ENCODE measurements around the gene LIPE. TPM values are rescaled to one million over a fixed set of nuclear protein-coding genes. Genes with fewer than 3 reads are reported as not detected.

The LIPE gene
- polyA plus RNA-seq, 1 donor (not counting 4 experiments of a cell fraction or from before 2014, with no cell fraction given), result 6.1 TPM

- DNase-seq (ENCODE audit: low read depth, low spot score) (no peak), FAIRE-seq (no peak)
- Histone ChIP-seq H3K9me1 (ENCODE audit: control insufficient read depth, extremely low read depth, insufficient read depth, low read length) (no peaks in the 10 kb centered on the region), H4K20me1 (ENCODE audit: control insufficient read depth, extremely low read depth, insufficient read depth, low read length) (peaks cover 3% of the 10 kb centered on the region), H3K27me3 (ENCODE audit: control insufficient read depth, extremely low read depth, insufficient read depth, low read length) (no peaks in the 10 kb centered on the region), H3K9ac (ENCODE audit: control insufficient read depth, extremely low read depth, insufficient read depth, low read length) (no peak overlapping the region), H3K27ac (ENCODE audit: control insufficient read depth, insufficient read depth, low read length) (no peak overlapping the region), H3K9me3 (ENCODE audit: control insufficient read depth, low read depth, low read length) (no peaks in the 10 kb centered on the region), H2AFZ (ENCODE audit: control insufficient read depth, low read length) (no peak overlapping the region), H3K4me1 (ENCODE audit: control insufficient read depth, extremely low read depth, insufficient read depth, low read length) (peaks cover 2% of the 10 kb centered on the region), H3K4me3 (ENCODE audit: control insufficient read depth in 2 of 3, extremely low read depth in 1 of 3, insufficient read depth in 2 of 3, low read depth in 1 of 3, low read length in 3 of 3) (no peak overlapping the region), H3K4me2 (ENCODE audit: control insufficient read depth, extremely low read depth, insufficient read depth, low read depth, low read length) (no peak overlapping the region), H3K36me3 (ENCODE audit: control insufficient read depth in 2 of 2, extremely low read depth in 1 of 2, insufficient read depth in 2 of 2, low read length in 2 of 2) (peaks cover 15 to 19% of the 10 kb centered on the region in 2 experiments), H3K79me2 (ENCODE audit: control insufficient read depth, insufficient read depth, low read length) (no peaks in the 10 kb centered on the region)
- dilution Hi-C loops (cut with MboI; ENCODE audit: extremely low pct_ligation_motif_present, low sequenced_read_pairs), result no loop called here
- TF ChIP-seq, protein P1, sequence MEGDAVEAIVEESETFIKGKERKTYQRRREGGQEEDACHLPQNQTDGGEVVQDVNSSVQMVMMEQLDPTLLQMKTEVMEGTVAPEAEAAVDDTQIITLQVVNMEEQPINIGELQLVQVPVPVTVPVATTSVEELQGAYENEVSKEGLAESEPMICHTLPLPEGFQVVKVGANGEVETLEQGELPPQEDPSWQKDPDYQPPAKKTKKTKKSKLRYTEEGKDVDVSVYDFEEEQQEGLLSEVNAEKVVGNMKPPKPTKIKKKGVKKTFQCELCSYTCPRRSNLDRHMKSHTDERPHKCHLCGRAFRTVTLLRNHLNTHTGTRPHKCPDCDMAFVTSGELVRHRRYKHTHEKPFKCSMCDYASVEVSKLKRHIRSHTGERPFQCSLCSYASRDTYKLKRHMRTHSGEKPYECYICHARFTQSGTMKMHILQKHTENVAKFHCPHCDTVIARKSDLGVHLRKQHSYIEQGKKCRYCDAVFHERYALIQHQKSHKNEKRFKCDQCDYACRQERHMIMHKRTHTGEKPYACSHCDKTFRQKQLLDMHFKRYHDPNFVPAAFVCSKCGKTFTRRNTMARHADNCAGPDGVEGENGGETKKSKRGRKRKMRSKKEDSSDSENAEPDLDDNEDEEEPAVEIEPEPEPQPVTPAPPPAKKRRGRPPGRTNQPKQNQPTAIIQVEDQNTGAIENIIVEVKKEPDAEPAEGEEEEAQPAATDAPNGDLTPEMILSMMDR (optimal IDR thresholded peaks at IDR 0.05 in 1 of 3, IDR thresholded peaks at IDR 0.05 in 1 of 3, conservative IDR thresholded peaks at IDR 0.05 in 1 of 3; ENCODE audit: extremely low read depth in 1 of 3, insufficient read depth in 2 of 3, low read length in 3 of 3), result no peak
- no peak for TF ChIP-seq EZH2 (IDR thresholded peaks at IDR 0.05; ENCODE audit: low read length)
These were observed 16.8 kb downstream of the LIPE start for GRCh38 chr19:42410371-42410770.

DNA sequence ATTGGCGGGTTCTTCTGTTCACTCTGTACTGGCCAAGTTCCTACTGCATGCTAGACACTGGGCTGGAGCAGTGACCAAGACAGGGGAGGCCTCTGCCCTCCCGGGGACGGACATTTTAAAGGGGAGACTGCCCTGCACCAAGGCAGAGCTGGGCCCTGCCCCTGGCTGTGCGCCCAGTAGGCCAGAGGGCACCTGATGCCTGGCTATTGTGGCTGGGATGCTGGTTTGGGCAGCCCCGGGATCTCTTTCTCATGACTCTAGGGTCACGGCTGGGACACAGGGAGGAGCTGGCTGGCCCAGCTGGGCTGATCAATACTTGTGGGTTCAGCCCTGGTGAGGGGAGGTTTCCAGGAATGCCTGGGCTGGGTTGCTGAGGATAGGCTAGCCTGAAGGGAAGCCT lies 17.7 kb downstream of the LIPE start:
- Histone ChIP-seq H3K9ac (ENCODE audit: control insufficient read depth, extremely low read depth, insufficient read depth, low read length) (no peak overlapping the region), H3K4me3 (ENCODE audit: control insufficient read depth in 2 of 3, extremely low read depth in 1 of 3, insufficient read depth in 2 of 3, low read depth in 1 of 3, low read length in 3 of 3) (no peak overlapping the region), H3K4me2 (ENCODE audit: control insufficient read depth, extremely low read depth, insufficient read depth, low read depth, low read length) (no peak overlapping the region), H3K27me3 (ENCODE audit: control insufficient read depth, extremely low read depth, insufficient read depth, low read length) (no peaks in the 10 kb centered on the region), H3K9me3 (ENCODE audit: control insufficient read depth, low read depth, low read length) (no peaks in the 10 kb centered on the region), H3K36me3 (ENCODE audit: control insufficient read depth in 2 of 2, extremely low read depth in 1 of 2, insufficient read depth in 2 of 2, low read length in 2 of 2) (peaks cover 17 to 18% of the 10 kb centered on the region in 2 experiments), H3K79me2 (ENCODE audit: control insufficient read depth, insufficient read depth, low read length) (no peaks in the 10 kb centered on the region), H4K20me1 (ENCODE audit: control insufficient read depth, extremely low read depth, insufficient read depth, low read length) (peaks cover 3% of the 10 kb centered on the region), H3K9me1 (ENCODE audit: control insufficient read depth, extremely low read depth, insufficient read depth, low read length) (no peaks in the 10 kb centered on the region), H3K4me1 (ENCODE audit: control insufficient read depth, extremely low read depth, insufficient read depth, low read length) (peaks cover 2% of the 10 kb centered on the region), H3K27ac (ENCODE audit: control insufficient read depth, insufficient read depth, low read length) (no peak overlapping the region), H2AFZ (ENCODE audit: control insufficient read depth, low read length) (no peak overlapping the region)
- TF ChIP-seq, protein P1 (optimal IDR thresholded peaks at IDR 0.05 in 1 of 3, IDR thresholded peaks at IDR 0.05 in 1 of 3, conservative IDR thresholded peaks at IDR 0.05 in 1 of 3; ENCODE audit: extremely low read depth in 1 of 3, insufficient read depth in 2 of 3, low read length in 3 of 3), result no peak
- DNase-seq (ENCODE audit: low read depth, low spot score) (no peak), FAIRE-seq (no peak)
- dilution Hi-C loops (cut with MboI; ENCODE audit: extremely low pct_ligation_motif_present, low sequenced_read_pairs), result no loop called here

All from keratinocyte (primary cell).